Measurements from ENCODE around the gene MTHFD1L.

GRCh38 chr6:151009576-151009975 lies 144.1 kb downstream of the MTHFD1L start:
- TF ChIP-seq CTCF (IDR thresholded peaks at IDR 0.05) (no peak), POLR2A (IDR thresholded peaks at IDR 0.05) (no peak)
